ENCODE measurements around the gene KY.
"Not testable (repeated sequence)": the region's sequence is repeated elsewhere in the genome, so short reads cannot be mapped to it uniquely, and the experiment has no call there.

Gene KY

GRCh38 chr3:134598763-134599545, 51.9 kb downstream of the KY start:
- H2AFZ ChIP-seq (ENCODE audit: low read depth, low read length), result no peak overlapping the region
- H3K27me3 ChIP-seq (ENCODE audit: low read depth, low read length), result no peaks in the 10 kb centered on the region
- no peaks in the 10 kb centered on the region for H3K79me2 ChIP-seq (ENCODE audit: low read length)
- H3K4me2 ChIP-seq (ENCODE audit: low read length), result no peak overlapping the region
- H3K27ac ChIP-seq (ENCODE audit: low read length), result no peak overlapping the region
- H4K20me1 ChIP-seq (ENCODE audit: insufficient read depth, low read length), result no peaks in the 10 kb centered on the region
- H3K9ac ChIP-seq (ENCODE audit: low read length), result no peak overlapping the region
- H3K9me3 ChIP-seq (ENCODE audit: insufficient read depth, low read length), result no peaks in the 10 kb centered on the region
- TF ChIP-seq EZH2phosphoT487 (IDR thresholded peaks at IDR 0.05; ENCODE audit: low read depth), result no peak
- H3K36me3 ChIP-seq (replicated peaks; ENCODE audit: low read depth, low read length), result no peaks in the 10 kb centered on the region
- no peak overlapping the region for H3K4me3 ChIP-seq (ENCODE audit: low read length)
- 0 out of 2 replicates have a peak, but pooled peaks cover 3% of the 10 kb centered on the region for H3K4me1 ChIP-seq (ENCODE audit: low read length)

- Histone ChIP-seq H3K4me3 (ENCODE audit: low read length) (no peak overlapping the region), H3K36me3 (replicated peaks; ENCODE audit: low read depth, low read length) (no peaks in the 10 kb centered on the region), H3K27me3 (ENCODE audit: low read depth, low read length) (no peaks in the 10 kb centered on the region), H4K20me1 (ENCODE audit: insufficient read depth, low read length) (no peaks in the 10 kb centered on the region), H3K27ac (ENCODE audit: low read length) (no peak overlapping the region), H3K4me2 (ENCODE audit: low read length) (no peak overlapping the region), H3K9me3 (ENCODE audit: insufficient read depth, low read length) (no peaks in the 10 kb centered on the region), H3K9ac (ENCODE audit: low read length) (no peak overlapping the region), H2AFZ (ENCODE audit: low read depth, low read length) (no peak overlapping the region), H3K79me2 (ENCODE audit: low read length) (no peaks in the 10 kb centered on the region), H3K4me1 (ENCODE audit: low read length) (0 out of 2 replicates have a peak, but pooled peaks cover 3% of the 10 kb centered on the region)
- TF ChIP-seq EZH2phosphoT487 (IDR thresholded peaks at IDR 0.05; ENCODE audit: low read depth), result no peak
- TF ChIP-seq CTCF (IDR thresholded peaks at IDR 0.05; ENCODE audit: low read depth, low read length), result no peak
Observed at GRCh38 chr3:134597390-134597970, 53.3 kb downstream of the KY start.

- H3K79me2 ChIP-seq (ENCODE audit: low read length); H2AFZ ChIP-seq (ENCODE audit: low read depth, low read length); H3K4me1 ChIP-seq (ENCODE audit: low read length); H3K27me3 ChIP-seq (ENCODE audit: low read depth, low read length); H3K9me3 ChIP-seq (ENCODE audit: insufficient read depth, low read length); H3K36me3 ChIP-seq (replicated peaks; ENCODE audit: low read depth, low read length); H3K4me2 ChIP-seq (ENCODE audit: low read length); H3K4me3 ChIP-seq (ENCODE audit: low read length); H3K27ac ChIP-seq (ENCODE audit: low read length); H4K20me1 ChIP-seq (ENCODE audit: insufficient read depth, low read length); H3K9ac ChIP-seq (ENCODE audit: low read length): not testable (repeated sequence)
Observed at GRCh38 chr3:134594986-134595385, 55.8 kb downstream of the KY start.

- H4K20me1 ChIP-seq (ENCODE audit: insufficient read depth, low read length), result no peaks in the 10 kb centered on the region
- H3K9ac ChIP-seq (ENCODE audit: low read length), result no peak overlapping the region
- no peaks in the 10 kb centered on the region for H3K4me1 ChIP-seq (ENCODE audit: low read length)
- H3K9me3 ChIP-seq (ENCODE audit: insufficient read depth, low read length), result no peaks in the 10 kb centered on the region
- H3K27me3 ChIP-seq (ENCODE audit: low read depth, low read length), result no peaks in the 10 kb centered on the region
- no peak overlapping the region for H3K4me2 ChIP-seq (ENCODE audit: low read length)
- H3K79me2 ChIP-seq (ENCODE audit: low read length), result no peaks in the 10 kb centered on the region
- TF ChIP-seq CTCF (IDR thresholded peaks at IDR 0.05; ENCODE audit: low read depth, low read length) (no peak), EZH2phosphoT487 (IDR thresholded peaks at IDR 0.05; ENCODE audit: low read depth) (no peak)
- no peak overlapping the region for H2AFZ ChIP-seq (ENCODE audit: low read depth, low read length)
- no peak overlapping the region for H3K4me3 ChIP-seq (ENCODE audit: low read length)
- no peak overlapping the region for H3K27ac ChIP-seq (ENCODE audit: low read length)
- H3K36me3 ChIP-seq (replicated peaks; ENCODE audit: low read depth, low read length), result no peaks in the 10 kb centered on the region
Observed at GRCh38 chr3:134594331-134594741, 56.5 kb downstream of the KY start.

GRCh38 chr3:134592806-134593205, 58.0 kb downstream of the KY start:
- H3K9me3 ChIP-seq (ENCODE audit: insufficient read depth, low read length), result no peaks in the 10 kb centered on the region
- H2AFZ ChIP-seq (ENCODE audit: low read depth, low read length), result no peak overlapping the region
- no peaks in the 10 kb centered on the region for H4K20me1 ChIP-seq (ENCODE audit: insufficient read depth, low read length)
- TF ChIP-seq CTCF (IDR thresholded peaks at IDR 0.05; ENCODE audit: low read depth, low read length) (no peak), EZH2phosphoT487 (IDR thresholded peaks at IDR 0.05; ENCODE audit: low read depth) (no peak)
- no peak overlapping the region for H3K4me3 ChIP-seq (ENCODE audit: low read length)
- no peaks in the 10 kb centered on the region for H3K79me2 ChIP-seq (ENCODE audit: low read length)
- no peak overlapping the region for H3K9ac ChIP-seq (ENCODE audit: low read length)
- no peaks in the 10 kb centered on the region for H3K4me1 ChIP-seq (ENCODE audit: low read length)
- no peaks in the 10 kb centered on the region for H3K27me3 ChIP-seq (ENCODE audit: low read depth, low read length)
- H3K27ac ChIP-seq (ENCODE audit: low read length), result no peak overlapping the region
- no peaks in the 10 kb centered on the region for H3K36me3 ChIP-seq (replicated peaks; ENCODE audit: low read depth, low read length)
- H3K4me2 ChIP-seq (ENCODE audit: low read length), result no peak overlapping the region

Data from OCI-LY3 (cell line).